Measurements from ENCODE around the gene TNIP2.

Gene TNIP2

GRCh38 chr4:2696423-2696822, 59.7 kb downstream of the TNIP2 start:
- Histone ChIP-seq H3K4me3 (ENCODE audit: severe bottlenecking) (no peak overlapping the region), H3K4me1 (ENCODE audit: insufficient read depth, poor library complexity, severe bottlenecking) (no peaks in the 10 kb centered on the region), H3K27me3 (ENCODE audit: insufficient read depth, poor library complexity, severe bottlenecking) (no peaks in the 10 kb centered on the region), H3K27ac (ENCODE audit: poor library complexity, severe bottlenecking) (no peak overlapping the region), H3K9me3 (ENCODE audit: severe bottlenecking) (no peaks in the 10 kb centered on the region), H3K36me3 (ENCODE audit: low read depth) (peaks cover 87% of the 10 kb centered on the region)
- ATAC-seq (ENCODE audit: low read depth) (no peak), DNase-seq (ENCODE audit: low spot score) (no peak)
- TF ChIP-seq CTCF (IDR thresholded peaks at IDR 0.05; ENCODE audit: poor library complexity, severe bottlenecking) = no peak

GRCh38 chr4:2695346-2696060, 60.6 kb downstream of the TNIP2 start:
- Histone ChIP-seq H3K27ac (ENCODE audit: poor library complexity, severe bottlenecking) (no peak overlapping the region), H3K27me3 (ENCODE audit: insufficient read depth, poor library complexity, severe bottlenecking) (no peaks in the 10 kb centered on the region), H3K4me1 (ENCODE audit: insufficient read depth, poor library complexity, severe bottlenecking) (no peaks in the 10 kb centered on the region), H3K36me3 (ENCODE audit: low read depth) (peaks cover 91% of the 10 kb centered on the region), H3K4me3 (ENCODE audit: severe bottlenecking) (no peak overlapping the region), H3K9me3 (ENCODE audit: severe bottlenecking) (no peaks in the 10 kb centered on the region)
- DNase-seq (ENCODE audit: low spot score) = no peak
- no peak for TF ChIP-seq CTCF (IDR thresholded peaks at IDR 0.05; ENCODE audit: poor library complexity, severe bottlenecking)
- no peak for ATAC-seq (ENCODE audit: low read depth)

- TF ChIP-seq CTCF (IDR thresholded peaks at IDR 0.05; ENCODE audit: poor library complexity, severe bottlenecking) = no peak
- Histone ChIP-seq H3K9me3 (ENCODE audit: severe bottlenecking) (no peaks in the 10 kb centered on the region), H3K27me3 (ENCODE audit: insufficient read depth, poor library complexity, severe bottlenecking) (no peaks in the 10 kb centered on the region), H3K27ac (ENCODE audit: poor library complexity, severe bottlenecking) (no peak overlapping the region), H3K4me3 (ENCODE audit: severe bottlenecking) (no peak overlapping the region), H3K4me1 (ENCODE audit: insufficient read depth, poor library complexity, severe bottlenecking) (no peaks in the 10 kb centered on the region), H3K36me3 (ENCODE audit: low read depth) (peaks cover 89% of the 10 kb centered on the region)
- DNase-seq (ENCODE audit: low spot score) (no peak), ATAC-seq (ENCODE audit: low read depth) (no peak)
Measured at GRCh38 chr4:2694691-2695090, 61.4 kb downstream of the TNIP2 start.

GRCh38 chr4:2691952-2692435, 64.1 kb downstream of the TNIP2 start:
- no peak for TF ChIP-seq CTCF (IDR thresholded peaks at IDR 0.05; ENCODE audit: poor library complexity, severe bottlenecking)
- DNase-seq (ENCODE audit: low spot score) = no peak
- Histone ChIP-seq H3K4me1 (ENCODE audit: insufficient read depth, poor library complexity, severe bottlenecking) (no peaks in the 10 kb centered on the region), H3K27ac (ENCODE audit: poor library complexity, severe bottlenecking) (no peak overlapping the region), H3K9me3 (ENCODE audit: severe bottlenecking) (no peaks in the 10 kb centered on the region), H3K36me3 (ENCODE audit: low read depth) (peaks cover 71% of the 10 kb centered on the region), H3K27me3 (ENCODE audit: insufficient read depth, poor library complexity, severe bottlenecking) (no peaks in the 10 kb centered on the region), H3K4me3 (ENCODE audit: severe bottlenecking) (no peak overlapping the region)
- no peak for ATAC-seq (ENCODE audit: low read depth)

All from RWPE2 (cell line).